COLO668 (cell line): ENCODE measurements around the gene CTDSP1.

Source experiments
- DNase-seq: peaks from one replicate; lab custom pipeline; 2025; ENCODE audit not compliant: unreplicated experiment; lab: John Stamatoyannopoulos, UW

CTDSP1 gene

GRCh38 chr2:218398437-218399390 lies 954 bp upstream of the CTDSP1 start:
- DNase-seq, result peak; percentile 90

- DNase-seq, result peak; percentile 36
These were observed 680 bp downstream of the CTDSP1 start for GRCh38 chr2:218400167-218400929.

- DNase-seq, result no peak
These were observed 1.5 kb downstream of the CTDSP1 start for GRCh38 chr2:218400930-218401881.

- no peak for DNase-seq
These were observed 2.2 kb downstream of the CTDSP1 start for GRCh38 chr2:218401890-218402289.

GRCh38 chr2:218402491-218402901 lies 2.8 kb downstream of the CTDSP1 start:
- no peak for DNase-seq

- no peak for DNase-seq
These were observed 3.3 kb downstream of the CTDSP1 start for GRCh38 chr2:218402911-218403411.

GRCh38 chr2:218403810-218404209 lies 4.1 kb downstream of the CTDSP1 start:
- no peak for DNase-seq

- DNase-seq, result no peak
These were observed 4.8 kb downstream of the CTDSP1 start for GRCh38 chr2:218404351-218405085.

- no peak for DNase-seq
These were observed 5.5 kb downstream of the CTDSP1 start for GRCh38 chr2:218405086-218405745.

- no peak for DNase-seq
These were observed 6.1 kb downstream of the CTDSP1 start for GRCh38 chr2:218405746-218406208.

GRCh38 chr2:218406209-218406948 lies 6.7 kb downstream of the CTDSP1 start:
- DNase-seq, result peak; percentile 97

GRCh38 chr2:218406949-218407618 lies 7.4 kb downstream of the CTDSP1 start:
- DNase-seq, result peak; percentile 43

GRCh38 chr2:218407717-218408116 lies 8.0 kb downstream of the CTDSP1 start:
- no peak for DNase-seq

GRCh38 chr2:218418321-218418716 lies 18.7 kb downstream of the CTDSP1 start:
- DNase-seq, result no peak

- DNase-seq, result peak; percentile 95
These were observed 19.2 kb downstream of the CTDSP1 start, which contains the start of gene VIL1 for GRCh38 chr2:218418717-218419458. TSS of gene VIL1 (plus strand) at chr2:218419123. CDS start at chr2:218423779, 4,656 bp downstream.

GRCh38 chr2:218419630-218420216 lies 20.1 kb downstream of the CTDSP1 start:
- DNase-seq, result peak; percentile 34

GRCh38 chr2:218421027-218421426 lies 21.4 kb downstream of the CTDSP1 start:
- DNase-seq, result no peak
